HepG2 (cell line): ENCODE data around the gene GJC2. TPM values are rescaled to one million over a fixed set of nuclear protein-coding genes. Genes with fewer than 3 reads are reported as not detected.

Source experiments
- ATAC-seq: fragments of 200-7000 bp; cut with Tn5 transposase; 3 replicates; pipeline ENCODE4 v1.9.1; 2020; ENCODE audit warnings: mild to moderate bottlenecking, moderate library complexity
- BruUV-seq: library from RNA; stranded (reverse); fragments of 400-500 nt; replicated peaks from 2 replicates; lab custom pipeline; 2021; lab: Mats Ljungman, UMichigan
- CTCF ChIA-PET: fragments of 300-600 bp; formaldehyde crosslinking; extraction: SDS; loops from one replicate; lab custom pipeline; 2021; ENCODE audit warnings: low total read pairs, inconsistent platforms, low intra/inter-chr PET ratio; lab: Yijun Ruan, JAX
- POLR2A ChIA-PET: fragments of 350-600 bp; sonication (Branson Sonifier 250); formaldehyde crosslinking; loops from one replicate; lab custom pipeline; 2020; ENCODE audit warnings: antibody characterized with exemption, inconsistent platforms; lab: Yijun Ruan, JAX
- DNase-seq: peaks from one replicate; pipeline ENCODE4 v3.0.0-alpha.2; 2015; ENCODE audit warnings: low spot score
- FAIRE-seq: peaks from 3 replicates; lab custom pipeline; 2011; peaks lifted over from hg19 to GRCh38; lab: Jason Lieb, UNC
- H2AFZ ChIP-seq: one replicate; pipeline ENCODE4 v1.6.1; 2011; ENCODE audit warnings: low read length, inconsistent platforms
- H3K27ac ChIP-seq: fragments of 300-600 bp; 3 replicates; pipeline ENCODE4 v1.8.0; 2011; ENCODE audit warnings: mixed run types, mild to moderate bottlenecking, mixed read lengths, low read length, inconsistent platforms; ENCODE audit not compliant: insufficient read depth; ENCODE audit errors: extremely low read length
- H3K27me3 ChIP-seq, 2 experiments: fragments of 200-600 bp in 1 of 2; 2 replicates in 1 of 2; 3 replicates in 1 of 2; pipeline versions ENCODE4 v1.6.0 to v1.8.0; 2011; ENCODE audit warnings: low read length in 2 of 2, mild to moderate bottlenecking in 2 of 2, moderate library complexity in 2 of 2, inconsistent platforms in 1 of 2; ENCODE audit not compliant: insufficient read depth in 2 of 2, control insufficient read depth in 1 of 2
- H3K36me3 ChIP-seq, 2 experiments: fragments of 200-600 bp in 1 of 2; replicated peaks in 1 of 2; 2 replicates in 1 of 2; 3 replicates in 1 of 2; pipeline versions ENCODE4 v1.5.1 to v1.8.0; 2011; ENCODE audit warnings: low read length in 2 of 2, inconsistent platforms in 1 of 2; ENCODE audit not compliant: insufficient read depth in 2 of 2, control insufficient read depth in 1 of 2
- H3K4me1 ChIP-seq: 2 replicates; pipeline ENCODE4 v1.5.1; 2012; ENCODE audit warnings: low read length, inconsistent platforms; ENCODE audit not compliant: insufficient read depth
- H3K4me2 ChIP-seq: 2 replicates; pipeline ENCODE4 v1.6.0; 2011; ENCODE audit warnings: low read depth, low read length, inconsistent platforms
- H3K4me3 ChIP-seq, 3 experiments: fragments of 200-600 bp in 1 of 3; sonication (generic), shearing (Covaris generic) in 1 of 3; replicated peaks in 1 of 3; 2 replicates each; pipeline ENCODE4 v1.5.1; 2011 to 2016; ENCODE audit warnings: low read length in 3 of 3, inconsistent platforms in 2 of 3, low read depth in 2 of 3, mild to moderate bottlenecking in 2 of 3, control low read depth in 1 of 3, mixed read lengths in 1 of 3; ENCODE audit not compliant: insufficient read depth in 1 of 3
- H3K79me2 ChIP-seq: one replicate; pipeline ENCODE4 v1.6.1; 2011; ENCODE audit warnings: low read length, inconsistent platforms; ENCODE audit not compliant: insufficient read depth
- H3K9ac ChIP-seq: 2 replicates; pipeline ENCODE4 v1.6.0; 2011; ENCODE audit warnings: mild to moderate bottlenecking, low read depth, low read length, inconsistent platforms; ENCODE audit not compliant: insufficient read depth
- H3K9me3 ChIP-seq: 2 replicates; pipeline ENCODE4 v1.5.1; 2012; ENCODE audit warnings: mild to moderate bottlenecking, low read length
- H4K20me1 ChIP-seq: 2 replicates; pipeline ENCODE4 v1.6.0; 2011; ENCODE audit warnings: inconsistent platforms, mild to moderate bottlenecking, low read length, moderate library complexity; ENCODE audit not compliant: insufficient read depth
- ELF3 ChIP-seq: IDR thresholded peaks from 2 replicates; pipeline ENCODE4 v1.6.1; 2016; ENCODE audit warnings: missing genetic modification reagents, missing compliant biosample characterization
- FOSL2 ChIP-seq: sonication (generic); formaldehyde crosslinking; IDR thresholded peaks from 2 replicates; pipeline ENCODE4 v1.4.0; 2020; ENCODE audit warnings: missing genetic modification reagents
- NCOA5 ChIP-seq: sonication (generic); formaldehyde crosslinking; IDR thresholded peaks from 2 replicates; pipeline ENCODE4 v1.4.0; 2020; ENCODE audit warnings: missing genetic modification reagents
- PHF21A ChIP-seq: sonication (generic); formaldehyde crosslinking; IDR thresholded peaks from 2 replicates; pipeline ENCODE4 v1.5.0; 2020; ENCODE audit warnings: mild to moderate bottlenecking, missing genetic modification reagents
- ZBTB7A ChIP-seq: sonication (generic); formaldehyde crosslinking; IDR thresholded peaks from 2 replicates; pipeline ENCODE4 v1.8.0; 2022; ENCODE audit warnings: mild to moderate bottlenecking, missing genetic modification reagents
- ZNF232 ChIP-seq: sonication (generic); formaldehyde crosslinking; IDR thresholded peaks from 2 replicates; pipeline ENCODE4 v1.4.0; 2020; ENCODE audit warnings: missing genetic modification reagents, borderline replicate concordance
- ZNF441 ChIP-seq: sonication (generic); formaldehyde crosslinking; IDR thresholded peaks from 2 replicates; pipeline ENCODE4 v1.7.0; 2021; ENCODE audit warnings: missing genetic modification reagents, borderline replicate concordance
- ZNF598 ChIP-seq: sonication (generic); formaldehyde crosslinking; IDR thresholded peaks from 2 replicates; pipeline ENCODE4 v1.5.1; 2020; ENCODE audit warnings: mild to moderate bottlenecking, missing genetic modification reagents, borderline replicate concordance
- ZNF713 ChIP-seq: sonication (generic); formaldehyde crosslinking; IDR thresholded peaks from 2 replicates; pipeline ENCODE4 v1.4.0; 2020; ENCODE audit warnings: mild to moderate bottlenecking, missing genetic modification reagents
- ZNF891 ChIP-seq: sonication (generic); formaldehyde crosslinking; IDR thresholded peaks from 2 replicates; pipeline ENCODE4 v1.5.0; 2020; ENCODE audit warnings: mild to moderate bottlenecking, missing genetic modification reagents
- ZSCAN12 ChIP-seq: sonication (generic); formaldehyde crosslinking; IDR thresholded peaks from 2 replicates; pipeline ENCODE4 v1.9.0; 2021; ENCODE audit warnings: mild to moderate bottlenecking, missing genetic modification reagents
- WGBS: methylation state at CpG from one replicate; pipeline ENCODE4 v1.1.6; 2017; ENCODE audit warnings: low lambda C conversion rate; 5-methylcytosine and 5-hydroxymethylcytosine counted together
- in situ Hi-C: cut with HindIII; loops from 2 replicates; pipeline ENCODE4 v1.10.0; 2017; ENCODE audit warnings: low pct_unique_long_range_greater_than_20kb; ENCODE audit not compliant: extremely low pct_ligation_motif_present
- intact Hi-C: fragments of 100-400 bp; cut with micrococcal nuclease; formaldehyde crosslinking; loops from one replicate; pipeline ENCODE4 v1.10.0; 2022; ENCODE audit not compliant: unreplicated experiment
- polyA plus RNA-seq, 8 experiments: library from polyadenylated mRNA; depleted of rRNA in 3 of 8; stranded (reverse) in 7 of 8; unstranded in 1 of 8; fragments of >200 nt; fragmentation: Illumina TruSeq in 4 of 8; extraction: Trizol in 4 of 8; gene quantifications; 2 replicates each; pipeline versions ENCODE4 v1.2.1 to v1.2.3, GENCODE V29; 2011 to 2016; ENCODE audit warnings: low read depth in 4 of 8, missing spikeins in 1 of 8, mixed read lengths in 1 of 8; ENCODE audit not compliant: insufficient read depth in 1 of 8
- total RNA-seq, 5 experiments: library from RNA; depleted of rRNA; stranded (reverse); fragments of >200 nt; fragmentation: Illumina TruSeq; extraction: Trizol; gene quantifications; 2 replicates each; pipeline ENCODE4 v1.2.3, GENCODE V29; 2016; ENCODE audit warnings: low read depth in 1 of 5
- TF ChIP-seq, protein P1 (sequence below): sonication (generic); formaldehyde crosslinking; IDR thresholded peaks from 2 replicates; pipeline ENCODE4 v1.8.1; 2023; ENCODE audit warnings: mild to moderate bottlenecking, inconsistent platforms, moderate library complexity, missing genetic modification reagents, borderline replicate concordance

Gene GJC2
- total and polyA plus RNA-seq, 2 of the 13 experiments (the other 11 are each of a cell fraction or from before 2014, with no cell fraction given), result 1.6 to 3.8 TPM

DNA sequence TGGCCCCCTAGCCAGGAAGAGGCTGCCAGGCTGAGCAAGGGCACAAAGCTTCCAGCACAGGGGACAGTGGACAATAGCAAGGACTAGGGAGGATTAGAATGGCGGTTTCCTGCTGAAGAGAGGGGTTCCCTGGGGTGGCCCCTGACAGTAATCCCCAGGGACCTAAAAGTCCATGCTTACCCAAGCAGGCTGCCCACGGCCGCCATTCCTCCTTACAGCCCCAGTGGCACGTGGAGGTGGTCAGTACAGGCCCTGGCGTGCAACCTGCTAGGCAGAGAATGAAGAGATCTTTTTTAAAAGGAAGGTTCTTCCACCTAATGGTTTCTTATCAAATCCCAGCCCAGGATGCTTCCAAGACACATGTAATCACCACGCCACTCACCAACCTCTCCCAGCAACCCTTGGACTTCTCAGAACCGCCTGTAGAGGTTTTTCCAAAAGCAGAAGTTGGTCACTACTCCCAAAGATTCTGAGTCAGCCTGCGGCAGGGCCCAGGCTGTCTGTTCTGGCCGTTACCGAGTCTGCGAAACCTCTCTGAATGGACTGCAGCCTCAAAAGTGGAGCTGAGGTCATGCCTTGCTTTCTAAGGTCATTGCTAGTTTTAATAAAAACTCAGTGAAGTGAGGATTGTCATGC, 41.6 kb upstream of the GJC2 start:
- peak overlapping the region; percentile 79 for H3K27ac ChIP-seq
- 27% methylated on average over 5 of the region's 11 CpGs for WGBS
- peaks cover 18% of the 10 kb centered on the region for H3K79me2 ChIP-seq
- BruUV-seq, result no TSS peak
- no peak for DNase-seq
- H3K9me3 ChIP-seq, result no peaks in the 10 kb centered on the region
- peak overlapping the region; percentile 97 for H3K9ac ChIP-seq
- intact Hi-C loops (no loop called here), in situ Hi-C loops (no loop called here)
- H3K36me3 ChIP-seq, result peaks cover 2 to 7% of the 10 kb centered on the region in 2 experiments; a peak in 2 of 5 replicates
- peak overlapping the region; percentile 93 for H3K4me2 ChIP-seq
- H3K4me1 ChIP-seq, result peaks cover 35% of the 10 kb centered on the region
- no peaks in the 10 kb centered on the region for H4K20me1 ChIP-seq
- no peak for TF ChIP-seq ZNF713 (CRISPR knock-in tag)
- 0 out of 2 replicates have a peak, but pooled peaks have one; percentile 7 for TF ChIP-seq ZNF232
- 0 out of 2 replicates have a peak, but pooled peaks have one; percentile 0 for TF ChIP-seq ZNF441 (CRISPR knock-in tag)
- FAIRE-seq, result no peak
- no peaks in the 10 kb centered on the region; a peak in 1 of 5 replicates for H3K27me3 ChIP-seq
- POLR2A ChIA-PET, result interaction anchor here (0.8 to 1.3 kb wide), 2 partner anchors 8 to 24 kb away, joined by 3 read pairs; no protein-coding TSS in a partner anchor
- CTCF ChIA-PET, result no interaction called here
- ATAC-seq, result no peak
- H3K4me3 ChIP-seq, result peak overlapping the region; percentile 90 to 99 (median 97)
- H2AFZ ChIP-seq, result no peak overlapping the region

DNA sequence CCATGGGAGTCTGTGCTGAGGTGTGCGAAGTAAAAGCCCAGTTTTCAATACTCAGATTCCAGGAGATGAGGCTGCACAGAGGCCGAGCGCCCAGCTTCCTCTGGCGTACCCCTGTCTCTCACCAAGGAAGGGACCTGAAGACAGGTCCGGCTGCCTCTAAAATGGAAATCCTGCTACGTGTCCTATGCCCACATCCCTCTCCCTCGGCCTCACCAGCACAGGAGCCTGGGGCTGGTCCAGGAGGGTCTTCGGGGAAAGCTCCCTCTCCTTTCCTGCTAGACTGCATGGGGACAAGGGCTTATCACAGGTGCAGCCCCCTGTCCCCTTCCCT, 41.0 kb upstream of the GJC2 start:
- TSS peak; percentile 82 for BruUV-seq
- DNase-seq (no peak), FAIRE-seq (no peak), ATAC-seq (no peak)
- Histone ChIP-seq H3K27me3 (no peaks in the 10 kb centered on the region; a peak in 1 of 5 replicates), H3K4me3 (peak overlapping the region; percentile 90 to 99 (median 97)), H3K9me3 (no peaks in the 10 kb centered on the region), H3K79me2 (peaks cover 18% of the 10 kb centered on the region), H3K4me1 (peaks cover 34% of the 10 kb centered on the region), H4K20me1 (no peaks in the 10 kb centered on the region), H2AFZ (no peak overlapping the region), H3K27ac (peak overlapping the region; percentile 79), H3K4me2 (peak overlapping the region; percentile 93), H3K36me3 (peaks cover 2 to 7% of the 10 kb centered on the region in 2 experiments; a peak in 2 of 5 replicates), H3K9ac (peak overlapping the region; percentile 97)
- intact Hi-C loops, result no loop called here
- WGBS, result 0% methylated on average over 5 of the region's 8 CpGs
- CTCF ChIA-PET, result no interaction called here
- POLR2A ChIA-PET, result interaction anchor here (0.8 to 1.3 kb wide), 2 partner anchors 9 to 25 kb away, joined by 3 read pairs; no protein-coding TSS in a partner anchor
- in situ Hi-C loops, result no loop called here
- TF ChIP-seq FOSL2, result no peak
- 0 out of 2 replicates have a peak, but pooled peaks have one; percentile 12 for TF ChIP-seq ZBTB7A (CRISPR knock-in tag)
- TF ChIP-seq ZNF891 (CRISPR knock-in tag), result peak; percentile 26; the same call in 1 of the 2 replicates
- TF ChIP-seq ZSCAN12 (CRISPR knock-in tag), result 0 out of 2 replicates have a peak, but pooled peaks have one; percentile 17
- TF ChIP-seq PHF21A (CRISPR knock-in tag), result 0 out of 2 replicates have a peak, but pooled peaks have one; percentile 3
- 0 out of 2 replicates have a peak, but pooled peaks have one; percentile 53 for TF ChIP-seq NCOA5 (CRISPR knock-in tag)
- TF ChIP-seq, protein P1, sequence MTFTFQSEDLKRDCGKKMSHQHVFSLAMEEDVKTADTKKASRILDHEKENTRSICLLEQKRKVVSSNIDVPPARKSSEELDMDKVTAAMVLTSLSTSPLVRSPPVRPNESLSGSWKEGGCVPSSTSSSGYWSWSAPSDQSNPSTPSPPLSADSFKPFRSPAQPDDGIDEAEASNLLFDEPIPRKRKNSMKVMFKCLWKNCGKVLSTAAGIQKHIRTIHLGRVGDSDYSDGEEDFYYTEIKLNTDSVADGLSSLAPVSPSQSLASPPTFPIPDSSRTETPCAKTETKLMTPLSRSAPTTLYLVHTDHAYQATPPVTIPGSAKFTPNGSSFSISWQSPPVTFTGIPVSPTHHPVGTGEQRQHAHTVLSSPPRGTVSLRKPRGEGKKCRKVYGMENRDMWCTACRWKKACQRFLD (CRISPR knock-in tag), result peak; percentile 58; the same call in 1 of the 2 replicates
- TF ChIP-seq ELF3 (CRISPR knock-in tag), result no peak
- peak; percentile 34; the same call in 1 of the 2 replicates for TF ChIP-seq ZNF232
- TF ChIP-seq ZNF598, result 0 out of 2 replicates have a peak, but pooled peaks have one; percentile 66
